ENCODE measurements around the gene ZSWIM8.

ZSWIM8 gene

GRCh38 chr10:73759512-73760115, 25.8 kb upstream of the ZSWIM8 start:
- no peak overlapping the region for H3K9ac ChIP-seq (ENCODE audit: low read depth, low read length)

GRCh38 chr10:73761781-73762180, 23.6 kb upstream of the ZSWIM8 start:
- no peak overlapping the region for H3K27ac ChIP-seq (ENCODE audit: low read length)
- H3K4me1 ChIP-seq (ENCODE audit: insufficient read depth, low read length): no peaks in the 10 kb centered on the region
- H3K9ac ChIP-seq (ENCODE audit: low read depth, low read length): no peak overlapping the region
- no peaks in the 10 kb centered on the region for H3K27me3 ChIP-seq (ENCODE audit: insufficient read depth, low read length)
- H3K36me3 ChIP-seq (ENCODE audit: insufficient read depth, low read depth, low read length): peaks cover 80% of the 10 kb centered on the region
- H3K4me3 ChIP-seq (ENCODE audit: low read length): no peak overlapping the region
- H3K9me3 ChIP-seq (ENCODE audit: insufficient read depth, low read depth, low read length): no peaks in the 10 kb centered on the region

More at GRCh38 chr10:73759512-73760115, 25.8 kb upstream of the ZSWIM8 start:
- Histone ChIP-seq H3K9me3 (ENCODE audit: insufficient read depth, low read depth, low read length) (no peaks in the 10 kb centered on the region), H3K4me3 (ENCODE audit: low read length) (no peak overlapping the region), H3K27me3 (ENCODE audit: insufficient read depth, low read length) (no peaks in the 10 kb centered on the region), H3K4me1 (ENCODE audit: insufficient read depth, low read length) (no peaks in the 10 kb centered on the region), H3K27ac (ENCODE audit: low read length) (no peak overlapping the region), H3K36me3 (ENCODE audit: insufficient read depth, low read depth, low read length) (peaks cover 66% of the 10 kb centered on the region)

DNA sequence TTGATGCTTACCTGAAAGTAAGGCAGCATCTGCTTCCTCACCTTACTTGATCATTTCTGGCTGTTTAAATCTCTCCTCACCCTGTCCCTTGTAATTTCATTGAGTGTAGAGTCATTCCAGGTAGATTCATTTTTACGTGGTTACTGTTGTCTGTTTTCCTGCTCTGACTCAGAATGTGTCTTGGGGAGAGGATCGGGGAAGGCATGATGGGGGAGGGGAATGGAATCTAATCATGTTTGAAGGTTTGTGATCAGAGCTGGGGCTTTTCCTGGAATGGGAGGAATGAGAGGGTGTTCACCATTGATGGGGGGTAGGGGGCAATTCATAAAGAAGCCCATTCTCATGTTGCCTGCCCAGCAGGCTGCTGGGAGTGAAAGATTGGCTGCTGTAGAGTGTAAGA, 22.5 kb upstream of the ZSWIM8 start:
- Histone ChIP-seq H3K9me3 (ENCODE audit: insufficient read depth, low read depth, low read length) (no peaks in the 10 kb centered on the region), H3K36me3 (ENCODE audit: insufficient read depth, low read depth, low read length) (peaks cover 89% of the 10 kb centered on the region), H3K9ac (ENCODE audit: low read depth, low read length) (no peak overlapping the region), H3K4me1 (ENCODE audit: insufficient read depth, low read length) (no peaks in the 10 kb centered on the region), H3K4me3 (ENCODE audit: low read length) (no peak overlapping the region), H3K27ac (ENCODE audit: low read length) (no peak overlapping the region), H3K27me3 (ENCODE audit: insufficient read depth, low read length) (no peaks in the 10 kb centered on the region)

GRCh38 chr10:73763343-73763742, 22.1 kb upstream of the ZSWIM8 start:
- no peak overlapping the region for H3K4me3 ChIP-seq (ENCODE audit: low read length)
- H3K27me3 ChIP-seq (ENCODE audit: insufficient read depth, low read length): no peaks in the 10 kb centered on the region
- peaks cover 92% of the 10 kb centered on the region for H3K36me3 ChIP-seq (ENCODE audit: insufficient read depth, low read depth, low read length)
- H3K4me1 ChIP-seq (ENCODE audit: insufficient read depth, low read length): no peaks in the 10 kb centered on the region
- no peak overlapping the region for H3K27ac ChIP-seq (ENCODE audit: low read length)
- H3K9me3 ChIP-seq (ENCODE audit: insufficient read depth, low read depth, low read length): no peaks in the 10 kb centered on the region
- H3K9ac ChIP-seq (ENCODE audit: low read depth, low read length): no peak overlapping the region

DNA sequence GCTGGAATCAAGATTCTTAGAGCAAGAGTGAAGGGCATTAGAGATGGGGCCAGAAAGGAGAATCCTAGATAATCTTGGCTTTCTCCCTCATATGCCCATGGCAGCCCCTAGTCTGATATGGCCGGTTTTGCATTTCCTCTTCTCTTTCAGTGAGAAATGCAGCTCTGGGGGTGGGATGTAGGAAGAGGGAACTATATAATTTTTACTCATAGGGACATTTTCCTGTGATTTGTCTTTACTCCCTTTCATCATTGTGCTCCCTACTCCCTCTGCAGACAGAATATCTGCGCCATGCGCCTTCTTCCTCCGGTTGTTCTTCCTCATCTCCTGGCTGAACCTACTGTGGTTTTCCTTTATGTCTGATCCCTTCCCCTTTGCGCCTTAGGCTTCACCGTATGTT, 20.3 kb upstream of the ZSWIM8 start:
- Histone ChIP-seq H3K4me1 (ENCODE audit: insufficient read depth, low read length) (no peaks in the 10 kb centered on the region), H3K9ac (ENCODE audit: low read depth, low read length) (no peak overlapping the region), H3K27ac (ENCODE audit: low read length) (no peak overlapping the region), H3K4me3 (ENCODE audit: low read length) (no peak overlapping the region), H3K27me3 (ENCODE audit: insufficient read depth, low read length) (no peaks in the 10 kb centered on the region), H3K36me3 (ENCODE audit: insufficient read depth, low read depth, low read length) (peaks cover 94% of the 10 kb centered on the region), H3K9me3 (ENCODE audit: insufficient read depth, low read depth, low read length) (no peaks in the 10 kb centered on the region)

- Histone ChIP-seq H3K9me3 (ENCODE audit: insufficient read depth, low read depth, low read length) (no peaks in the 10 kb centered on the region), H3K27me3 (ENCODE audit: insufficient read depth, low read length) (no peaks in the 10 kb centered on the region), H3K4me1 (ENCODE audit: insufficient read depth, low read length) (peaks cover 9% of the 10 kb centered on the region; the same call in 1 of the 2 replicates), H3K36me3 (ENCODE audit: insufficient read depth, low read depth, low read length) (peaks cover 68% of the 10 kb centered on the region), H3K27ac (ENCODE audit: low read length) (no peak overlapping the region), H3K4me3 (ENCODE audit: low read length) (no peak overlapping the region), H3K9ac (ENCODE audit: low read depth, low read length) (no peak overlapping the region)
These were observed 16.5 kb upstream of the ZSWIM8 start for GRCh38 chr10:73768881-73769280.

DNA sequence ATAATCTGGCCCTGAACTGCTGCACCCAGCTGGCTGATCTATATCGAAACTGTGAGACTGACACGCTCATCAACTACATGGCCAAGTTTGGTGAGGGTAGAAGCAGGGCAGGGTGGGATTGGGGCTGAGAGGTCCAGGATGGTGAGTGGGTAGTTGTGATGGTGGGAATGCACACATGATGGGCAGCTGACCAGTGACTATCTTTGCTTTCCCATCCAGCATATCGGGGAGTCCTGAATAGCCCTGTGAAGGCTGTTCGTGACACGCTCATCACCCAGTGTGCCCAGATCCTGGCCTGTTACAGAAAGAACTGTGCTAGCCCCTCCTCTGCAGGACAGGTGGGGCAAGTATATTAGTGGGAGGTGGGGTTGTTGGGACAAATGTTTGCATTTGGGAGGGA, 16.0 kb upstream of the ZSWIM8 start:
- Histone ChIP-seq H3K36me3 (ENCODE audit: insufficient read depth, low read depth, low read length) (peaks cover 65% of the 10 kb centered on the region), H3K27me3 (ENCODE audit: insufficient read depth, low read length) (no peaks in the 10 kb centered on the region), H3K9ac (ENCODE audit: low read depth, low read length) (no peak overlapping the region), H3K4me3 (ENCODE audit: low read length) (no peak overlapping the region), H3K9me3 (ENCODE audit: insufficient read depth, low read depth, low read length) (no peaks in the 10 kb centered on the region), H3K4me1 (ENCODE audit: insufficient read depth, low read length) (peaks cover 9% of the 10 kb centered on the region; the same call in 1 of the 2 replicates), H3K27ac (ENCODE audit: low read length) (no peak overlapping the region)

GRCh38 chr10:73771722-73772280, 13.6 kb upstream of the ZSWIM8 start:
- H3K27ac ChIP-seq (ENCODE audit: low read length): peak overlapping the region; percentile 64
- peak overlapping the region; percentile 88; the same call in 1 of the 2 replicates for H3K9ac ChIP-seq (ENCODE audit: low read depth, low read length)
- H3K9me3 ChIP-seq (ENCODE audit: insufficient read depth, low read depth, low read length): no peaks in the 10 kb centered on the region
- H3K27me3 ChIP-seq (ENCODE audit: insufficient read depth, low read length): no peaks in the 10 kb centered on the region
- peaks cover 9% of the 10 kb centered on the region; the same call in 1 of the 2 replicates for H3K4me1 ChIP-seq (ENCODE audit: insufficient read depth, low read length)
- peak overlapping the region; percentile 70 for H3K4me3 ChIP-seq (ENCODE audit: low read length)
- peaks cover 51% of the 10 kb centered on the region for H3K36me3 ChIP-seq (ENCODE audit: insufficient read depth, low read depth, low read length)

GRCh38 chr10:73772281-73773151, 12.9 kb upstream of the ZSWIM8 start:
- peak overlapping the region; percentile 88 for H3K9ac ChIP-seq (ENCODE audit: low read depth, low read length)
- H3K27ac ChIP-seq (ENCODE audit: low read length): peak overlapping the region; percentile 58
- H3K4me1 ChIP-seq (ENCODE audit: insufficient read depth, low read length): peaks cover 9% of the 10 kb centered on the region; the same call in 1 of the 2 replicates
- peaks cover 52% of the 10 kb centered on the region for H3K36me3 ChIP-seq (ENCODE audit: insufficient read depth, low read depth, low read length)
- no peaks in the 10 kb centered on the region for H3K27me3 ChIP-seq (ENCODE audit: insufficient read depth, low read length)
- H3K9me3 ChIP-seq (ENCODE audit: insufficient read depth, low read depth, low read length): no peaks in the 10 kb centered on the region
- peak overlapping the region; percentile 70 for H3K4me3 ChIP-seq (ENCODE audit: low read length)

- Histone ChIP-seq H3K9me3 (ENCODE audit: insufficient read depth, low read depth, low read length) (no peaks in the 10 kb centered on the region), H3K36me3 (ENCODE audit: insufficient read depth, low read depth, low read length) (peaks cover 47% of the 10 kb centered on the region), H3K4me1 (ENCODE audit: insufficient read depth, low read length) (peaks cover 9% of the 10 kb centered on the region; the same call in 1 of the 2 replicates), H3K27me3 (ENCODE audit: insufficient read depth, low read length) (no peaks in the 10 kb centered on the region), H3K9ac (ENCODE audit: low read depth, low read length) (peak overlapping the region; percentile 88; the same call in 1 of the 2 replicates), H3K27ac (ENCODE audit: low read length) (no peak overlapping the region), H3K4me3 (ENCODE audit: low read length) (peak overlapping the region; percentile 70)
These were observed 12.1 kb upstream of the ZSWIM8 start for GRCh38 chr10:73773152-73773879.

DNA sequence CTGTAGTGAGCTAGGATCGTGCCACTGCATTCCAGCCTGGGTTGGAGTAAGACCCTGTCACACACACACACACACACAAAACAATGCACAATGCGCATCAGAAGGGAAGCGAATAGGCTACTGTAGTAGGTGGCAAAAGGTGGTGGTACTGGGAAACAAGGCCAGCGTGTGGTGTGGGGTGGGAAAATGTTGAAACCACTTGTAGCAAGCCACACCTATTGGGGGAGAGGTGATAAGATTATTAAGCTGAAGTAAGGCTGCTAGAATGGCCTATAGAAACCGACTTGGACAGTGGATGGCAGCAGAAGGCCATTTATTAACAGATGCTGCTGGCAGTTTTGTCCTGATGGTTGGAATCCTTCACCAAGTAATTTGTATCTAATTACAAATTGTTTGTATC, 10.8 kb upstream of the ZSWIM8 start:
- H3K4me3 ChIP-seq (ENCODE audit: low read length): no peak overlapping the region

More for the DNA sequence above, 10.8 kb upstream of the ZSWIM8 start:
- H3K9me3 ChIP-seq (ENCODE audit: insufficient read depth, low read depth, low read length): no peaks in the 10 kb centered on the region
- no peak overlapping the region for H3K27ac ChIP-seq (ENCODE audit: low read length)
- peaks cover 48% of the 10 kb centered on the region for H3K36me3 ChIP-seq (ENCODE audit: insufficient read depth, low read depth, low read length)
- H3K4me1 ChIP-seq (ENCODE audit: insufficient read depth, low read length): peaks cover 9% of the 10 kb centered on the region; the same call in 1 of the 2 replicates
- no peak overlapping the region for H3K9ac ChIP-seq (ENCODE audit: low read depth, low read length)
- no peaks in the 10 kb centered on the region for H3K27me3 ChIP-seq (ENCODE audit: insufficient read depth, low read length)

All from iPS-20b (cell line).